DMS53 (cell line): Measurements from ENCODE around the gene PGA5.

Experiments used
- DNase-seq: peaks from one replicate; lab custom pipeline; 2025; lab: John Stamatoyannopoulos, UW

PGA5 gene

GRCh38 chr11:61267437-61267841 is 26.5 kb downstream of the PGA5 start:
- DNase-seq = no peak

- DNase-seq = no peak
Measured at GRCh38 chr11:61268588-61269250, 27.7 kb downstream of the PGA5 start.

DNA sequence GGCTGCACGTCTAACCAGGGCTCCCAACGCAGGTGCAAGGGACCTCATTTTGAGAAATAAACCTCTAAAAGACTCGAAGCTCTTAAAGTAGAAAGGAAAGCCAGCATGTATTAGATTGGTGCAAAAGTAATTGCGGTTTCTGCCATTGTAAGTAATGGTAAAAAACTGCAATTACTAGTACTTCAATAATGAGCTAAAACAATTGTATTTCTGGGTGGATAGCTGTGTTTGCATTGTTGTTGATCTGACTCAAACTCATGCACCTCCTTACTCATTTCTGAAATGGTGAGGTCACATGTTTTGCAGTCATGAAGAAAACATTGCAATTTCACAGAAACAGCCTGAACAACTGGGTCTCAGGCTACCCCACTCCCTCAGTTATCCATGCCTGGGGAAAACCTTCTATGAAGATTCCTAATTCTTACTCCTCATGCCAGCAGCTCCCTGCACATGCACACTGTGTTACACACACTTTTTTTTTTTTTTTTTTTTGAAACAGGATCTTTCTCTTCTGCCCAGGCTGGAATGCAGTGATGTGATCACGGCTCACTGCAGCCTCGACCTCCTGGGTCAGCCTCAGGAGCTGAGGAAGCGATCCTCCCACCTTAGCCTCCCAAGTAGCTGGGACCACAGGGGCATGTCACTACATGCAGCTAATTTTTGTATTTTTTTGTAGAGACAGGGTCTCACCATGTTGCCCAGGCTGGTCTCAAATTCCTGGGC is 29.5 kb downstream of the PGA5 start:
- no peak for DNase-seq

- no peak for DNase-seq
Measured at GRCh38 chr11:61272731-61273130, 31.8 kb downstream of the PGA5 start.

DNA sequence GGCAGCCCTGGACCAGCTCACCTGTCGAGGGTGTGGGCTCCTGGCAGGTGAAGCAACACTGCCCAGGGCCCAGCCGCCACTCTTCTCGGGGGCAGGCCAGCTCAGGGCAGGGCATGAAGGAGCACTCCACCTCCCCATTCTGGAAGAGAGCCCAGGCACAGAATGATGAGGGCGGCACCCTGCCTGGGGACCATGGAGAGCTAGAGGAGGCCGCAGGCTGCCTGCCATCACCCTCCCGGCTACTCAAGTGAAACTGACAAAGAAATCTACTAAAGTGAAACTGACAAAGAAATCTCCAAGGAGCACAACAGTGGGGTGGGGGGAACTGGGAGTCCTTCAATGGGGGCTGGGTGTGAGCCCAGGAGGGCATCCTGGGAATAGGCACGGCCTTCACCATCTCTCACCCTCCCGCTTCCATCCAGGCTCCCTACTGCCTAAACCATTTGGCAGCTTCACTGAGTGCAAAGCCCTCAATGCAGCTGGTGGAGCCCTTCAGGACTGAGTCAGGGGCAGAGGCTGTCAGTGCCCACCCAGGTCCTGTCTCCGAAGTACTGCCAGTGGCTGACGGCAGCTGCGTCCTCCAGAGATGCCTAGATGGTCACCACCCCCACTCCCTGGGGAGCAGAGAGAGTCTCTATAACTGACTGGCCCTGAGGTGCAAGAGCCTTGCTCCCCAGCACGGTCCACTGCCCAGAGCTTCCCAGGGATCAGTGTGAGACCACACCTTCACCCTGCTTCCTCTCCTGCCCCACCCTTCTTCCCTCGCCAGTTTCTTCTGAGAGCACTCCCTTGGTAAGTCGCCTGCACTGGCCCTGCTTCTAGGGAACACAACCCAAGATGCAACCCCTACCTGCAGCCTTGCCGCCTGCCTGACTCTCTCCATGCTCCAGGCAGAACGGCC is 32.5 kb downstream of the PGA5 start:
- peak; percentile 39 for DNase-seq

DNA sequence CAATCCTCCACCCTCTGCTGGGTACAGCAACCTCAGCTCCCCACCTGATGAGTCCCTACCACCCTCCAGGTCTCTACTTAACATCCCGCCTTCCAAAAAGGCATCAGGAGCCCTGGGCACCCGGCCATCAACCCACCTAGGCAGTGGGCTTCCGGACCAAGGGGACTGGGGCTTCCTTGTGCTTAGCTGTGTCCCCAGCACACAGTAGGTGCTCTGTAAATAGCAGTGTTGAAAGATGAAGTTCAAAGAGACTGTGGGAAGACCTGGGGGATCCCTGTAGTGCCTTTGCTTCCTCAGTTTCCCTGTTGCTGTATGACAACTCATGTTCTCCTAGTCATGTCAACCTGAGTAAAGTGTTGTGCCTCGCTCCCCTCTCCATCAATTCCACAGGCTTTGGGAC is 33.1 kb downstream of the PGA5 start:
- no peak for DNase-seq

DNA sequence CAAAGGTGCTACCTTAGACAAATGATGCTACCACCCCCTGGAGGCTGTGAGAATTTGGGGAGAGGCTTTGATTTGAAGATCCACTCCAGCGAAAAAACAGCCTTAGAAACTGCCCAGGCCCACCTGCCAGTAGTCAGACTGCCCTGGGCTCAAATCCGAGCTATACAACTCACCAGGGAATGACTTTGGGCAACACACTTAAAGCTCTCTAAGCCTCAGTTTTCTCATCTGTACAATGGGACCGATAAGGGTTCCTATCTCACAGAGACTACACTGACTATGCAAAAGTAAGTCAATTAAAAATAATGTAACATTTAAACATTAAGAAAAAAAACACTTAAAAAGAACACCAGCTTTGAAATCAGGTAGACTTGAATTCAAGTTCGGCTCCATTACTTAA is 34.2 kb downstream of the PGA5 start:
- no peak for DNase-seq

GRCh38 chr11:61277186-61278000 is 36.4 kb downstream of the PGA5 start:
- no peak for DNase-seq

GRCh38 chr11:61278001-61278470 is 37.1 kb downstream of the PGA5 start:
- no peak for DNase-seq

DNA sequence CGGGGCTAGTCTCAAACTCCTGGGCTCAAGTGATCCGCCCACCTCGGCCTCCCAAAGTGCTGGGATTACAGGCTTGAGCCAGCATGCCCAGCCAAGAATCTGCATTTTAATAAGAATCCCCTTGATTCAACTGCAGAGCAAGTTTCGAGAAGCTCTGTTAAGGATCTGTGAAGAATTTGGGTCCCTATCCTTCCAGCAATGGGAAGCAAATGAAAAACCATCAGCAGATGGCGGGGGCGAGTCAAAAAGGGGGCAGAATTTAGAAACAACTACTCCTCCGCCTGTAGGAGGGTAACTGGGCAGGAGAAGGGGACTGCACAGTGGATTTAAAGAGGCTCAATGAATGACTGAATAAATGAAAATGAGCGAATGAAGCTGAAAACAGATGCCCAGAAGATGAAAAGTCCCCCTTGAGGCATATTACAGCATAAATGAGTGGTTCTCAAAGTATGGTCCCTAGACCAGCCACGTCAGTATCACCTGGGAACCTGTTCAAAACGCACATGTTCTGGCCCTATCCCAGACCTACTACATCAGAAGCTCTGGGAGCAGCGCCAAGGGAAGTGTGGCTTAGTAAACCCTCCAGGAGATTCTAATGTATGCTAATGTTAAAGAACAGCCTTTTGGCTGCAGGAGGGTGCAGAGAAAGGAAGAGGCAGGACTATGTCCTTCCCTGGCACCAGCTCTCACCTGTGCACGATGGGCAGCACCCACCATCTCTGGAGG is 39.1 kb downstream of the PGA5 start:
- no peak for DNase-seq

GRCh38 chr11:61280883-61281580 is 40.1 kb downstream of the PGA5 start:
- peak; percentile 32 for DNase-seq

DNA sequence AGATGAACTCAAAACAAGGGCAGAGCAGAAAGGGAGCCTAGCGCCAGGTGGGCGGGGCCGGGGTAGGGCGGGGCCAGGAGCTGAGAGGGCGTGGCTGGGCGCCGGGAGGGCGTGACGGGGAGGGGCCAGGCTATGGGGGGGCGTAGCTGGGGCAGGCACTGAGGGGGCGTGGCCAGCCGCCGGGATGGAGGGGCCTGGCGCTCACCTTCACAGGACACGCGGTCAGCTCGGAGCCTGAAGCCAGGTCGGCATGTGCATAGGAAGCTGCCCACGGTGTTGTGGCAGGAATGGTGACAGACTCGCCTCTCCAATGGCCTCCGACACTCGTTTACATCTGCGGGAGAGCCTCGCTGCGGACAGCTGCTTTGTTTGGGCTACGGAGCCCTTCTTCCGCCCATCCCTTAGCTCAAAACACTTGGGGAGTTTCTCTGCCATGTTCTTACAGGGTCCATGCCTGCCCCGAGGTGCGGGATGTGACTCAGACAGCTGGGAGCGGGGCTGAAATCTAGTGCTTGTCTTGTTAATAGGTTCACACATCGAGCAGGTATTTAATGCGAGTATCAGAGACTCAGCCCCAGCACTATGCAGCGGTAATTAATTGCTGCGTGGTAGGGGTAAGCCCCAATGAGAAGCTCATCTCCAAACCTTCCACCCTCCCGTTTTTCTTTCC is 40.7 kb downstream of the PGA5 start:
- DNase-seq = peak; percentile 70

GRCh38 chr11:61283613-61284012 is 42.6 kb downstream of the PGA5 start:
- DNase-seq = no peak

GRCh38 chr11:61287338-61287977 is 46.5 kb downstream of the PGA5 start:
- DNase-seq = no peak

- DNase-seq = no peak
Measured at GRCh38 chr11:61290905-61291690, 50.1 kb downstream of the PGA5 start.

DNA sequence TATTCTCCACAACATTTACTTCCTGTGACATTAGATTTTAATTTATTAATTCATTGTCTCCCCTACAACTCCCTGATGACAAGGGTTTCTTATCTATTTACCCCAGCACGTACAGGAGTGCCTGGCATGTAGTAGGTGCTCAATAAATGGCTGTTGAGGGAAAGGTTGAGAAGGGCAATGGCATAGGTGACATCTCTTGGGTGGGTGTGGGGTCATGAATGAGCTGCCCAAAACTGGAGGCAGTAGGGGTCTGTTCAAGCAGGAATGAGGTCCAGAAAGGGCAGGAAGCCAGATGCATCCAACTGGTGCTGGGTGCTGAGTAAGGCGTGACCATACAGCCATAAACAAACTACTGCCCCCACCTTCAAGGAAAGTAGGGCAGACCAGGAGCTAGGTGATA is 51.4 kb downstream of the PGA5 start:
- DNase-seq = no peak

- peak; percentile 86 for DNase-seq
Measured at GRCh38 chr11:61293867-61294716, 53.1 kb downstream of the PGA5 start.
